Measurements from ENCODE around the gene CTDSP1.

DNA sequence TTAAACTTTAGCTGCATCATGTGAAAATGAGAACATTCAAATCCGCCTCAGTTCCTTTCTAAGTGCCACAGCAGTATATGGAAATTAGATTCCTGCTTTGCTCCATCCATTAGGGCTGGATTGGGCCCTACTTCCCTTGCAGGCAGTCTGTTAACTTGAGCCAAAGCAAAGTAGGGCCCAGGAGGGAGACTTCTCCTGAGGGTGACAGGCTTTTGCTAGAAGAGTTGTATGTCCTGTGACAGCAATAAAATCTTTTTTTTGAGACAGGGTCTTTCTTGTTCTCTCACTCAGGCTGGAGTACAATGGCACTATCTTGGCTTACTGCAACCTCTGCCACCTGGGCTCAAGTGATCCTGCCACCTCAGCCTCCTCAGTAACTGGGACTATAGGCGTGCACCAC is 47.4 kb downstream of the CTDSP1 start:
- TF ChIP-seq CTCF (IDR thresholded peaks at IDR 0.05) (no peak), POLR2A (IDR thresholded peaks at IDR 0.05) (no peak)

All from testis (tissue), 2 donors.